ENCODE data around the gene BNC2.

The BNC2 gene

DNA sequence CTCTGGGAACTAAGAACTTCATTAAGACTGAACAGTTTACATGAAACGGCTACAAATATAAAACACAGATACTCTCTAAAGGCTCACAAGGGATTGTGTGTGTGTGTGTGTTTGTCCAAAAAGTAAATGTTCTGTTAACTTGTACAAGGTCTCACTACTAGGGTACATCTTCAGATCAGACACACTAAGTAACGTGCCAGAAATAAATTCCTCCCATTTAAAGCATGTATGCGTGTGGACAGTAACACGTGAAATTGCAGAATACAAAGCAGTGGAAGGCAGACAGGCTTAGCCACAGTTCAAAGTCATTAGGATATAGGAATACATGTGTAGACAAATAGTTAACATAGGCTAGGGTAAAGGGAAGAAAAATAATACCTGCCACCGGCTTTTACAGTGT, 1.8 kb downstream of the BNC2 start:
- no peaks in the 10 kb centered on the region for H3K27me3 ChIP-seq (ENCODE audit: insufficient read depth, poor library complexity, severe bottlenecking)
- DNase-seq (ENCODE audit: low read depth in 1 of 2, low spot score in 1 of 2): no peak
- H3K4me3 ChIP-seq (replicated peaks; ENCODE audit: insufficient read depth, low read length): no peak overlapping the region
- no peak overlapping the region for H3K27ac ChIP-seq (replicated peaks)
- no peak for TF ChIP-seq CTCF (IDR thresholded peaks at IDR 0.05; ENCODE audit: insufficient read depth, low read length)
- no peak for TF ChIP-seq GABPA (IDR thresholded peaks at IDR 0.05; ENCODE audit: low read depth)

DNA sequence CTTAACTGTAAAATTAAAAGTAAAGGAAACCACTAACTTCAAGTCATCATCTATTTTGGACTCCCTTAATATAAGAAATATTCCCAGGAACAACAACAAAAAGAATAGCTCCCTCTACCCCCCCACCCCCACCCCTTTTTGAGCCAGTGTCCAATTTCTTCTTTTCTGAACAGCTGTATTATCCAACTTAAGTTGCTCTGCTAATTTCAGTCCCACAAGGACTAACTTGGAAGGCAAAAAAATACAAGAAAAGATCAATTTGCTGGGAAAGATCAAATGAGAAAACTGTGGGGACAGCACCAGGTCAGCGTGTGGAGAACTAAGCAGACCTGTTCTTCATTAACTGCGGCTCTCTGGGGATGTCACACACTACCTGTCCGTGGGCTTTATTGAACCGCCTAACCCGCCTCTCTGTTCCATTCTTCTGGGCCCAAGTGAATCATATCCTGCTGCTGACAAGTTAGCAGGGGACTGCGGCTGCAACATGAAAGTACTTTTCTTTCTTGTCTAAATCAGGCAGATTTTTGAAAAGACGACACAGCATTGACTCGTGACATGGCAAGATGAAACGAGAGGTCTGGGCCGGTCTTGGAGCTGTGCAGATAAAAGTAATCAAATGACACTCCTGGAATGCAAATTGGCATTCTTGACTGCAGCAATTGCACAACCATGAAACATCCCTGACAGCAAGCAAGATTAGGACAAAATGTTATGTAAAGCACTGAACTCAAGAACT, 2.7 kb downstream of the BNC2 start:
- no peak for TF ChIP-seq SPI1 (IDR thresholded peaks at IDR 0.05; ENCODE audit: borderline replicate concordance, low read depth)
- no peak for TF ChIP-seq GABPA (IDR thresholded peaks at IDR 0.05; ENCODE audit: low read depth)
- TF ChIP-seq REST (IDR thresholded peaks at IDR 0.05; ENCODE audit: insufficient replicate concordance, low read depth): no peak
- no peak for TF ChIP-seq POLR2AphosphoS5 (IDR thresholded peaks at IDR 0.05; ENCODE audit: low read depth)
- no peak for TF ChIP-seq CTCF (IDR thresholded peaks at IDR 0.05; ENCODE audit: insufficient read depth, low read length)

DNA sequence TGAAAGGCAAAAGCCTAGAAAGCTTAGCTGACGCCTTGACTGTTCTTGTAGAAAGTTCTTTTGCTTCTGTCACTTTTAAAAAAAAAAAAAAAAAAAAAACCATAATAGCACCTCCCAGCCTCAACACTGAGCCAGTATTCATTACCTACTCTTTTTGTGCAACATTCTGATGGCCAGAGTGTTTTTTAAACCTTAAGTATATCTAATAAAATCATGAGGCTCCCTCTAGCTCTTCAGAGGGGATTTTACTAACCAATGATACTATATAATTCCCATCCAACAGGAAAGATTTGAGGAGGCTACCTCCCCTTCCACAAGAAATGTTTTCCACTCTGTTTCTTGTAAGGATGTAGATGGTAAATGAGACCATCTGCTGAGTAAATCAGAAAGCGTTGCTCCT, 3.9 kb downstream of the BNC2 start:
- no peak overlapping the region for H3K27ac ChIP-seq (replicated peaks)

More for the DNA sequence above, 2.7 kb downstream of the BNC2 start:
- no peak overlapping the region for H3K4me3 ChIP-seq (replicated peaks; ENCODE audit: insufficient read depth, low read length)
- no peak overlapping the region for H3K27ac ChIP-seq (replicated peaks)
- DNase-seq (ENCODE audit: low read depth in 1 of 2, low spot score in 1 of 2): no peak
- H3K27me3 ChIP-seq (ENCODE audit: insufficient read depth, poor library complexity, severe bottlenecking): no peaks in the 10 kb centered on the region

More for the DNA sequence above, 3.9 kb downstream of the BNC2 start:
- Histone ChIP-seq H3K4me3 (replicated peaks; ENCODE audit: insufficient read depth, low read length) (no peak overlapping the region), H3K27me3 (ENCODE audit: insufficient read depth, poor library complexity, severe bottlenecking) (no peaks in the 10 kb centered on the region)
- no peak for TF ChIP-seq POLR2AphosphoS5 (IDR thresholded peaks at IDR 0.05; ENCODE audit: low read depth)
- no peak for TF ChIP-seq CTCF (IDR thresholded peaks at IDR 0.05; ENCODE audit: insufficient read depth, low read length)
- TF ChIP-seq SPI1 (IDR thresholded peaks at IDR 0.05; ENCODE audit: borderline replicate concordance, low read depth): no peak
- no peak for TF ChIP-seq GABPA (IDR thresholded peaks at IDR 0.05; ENCODE audit: low read depth)
- no peak for TF ChIP-seq REST (IDR thresholded peaks at IDR 0.05; ENCODE audit: insufficient replicate concordance, low read depth)
- no peak for DNase-seq (ENCODE audit: low read depth in 1 of 2, low spot score in 1 of 2)
